ENCODE results near the gene TFEC.
A peak's percentile ranks its signal among the peaks of the same experiment; 100 is the strongest.

TFEC gene

GRCh38 chr7:115920367-115920766, 110.2 kb downstream of the TFEC start:
- no peak for DNase-seq

GRCh38 chr7:115914951-115915350, 115.6 kb downstream of the TFEC start:
- DNase-seq, result no peak

DNA sequence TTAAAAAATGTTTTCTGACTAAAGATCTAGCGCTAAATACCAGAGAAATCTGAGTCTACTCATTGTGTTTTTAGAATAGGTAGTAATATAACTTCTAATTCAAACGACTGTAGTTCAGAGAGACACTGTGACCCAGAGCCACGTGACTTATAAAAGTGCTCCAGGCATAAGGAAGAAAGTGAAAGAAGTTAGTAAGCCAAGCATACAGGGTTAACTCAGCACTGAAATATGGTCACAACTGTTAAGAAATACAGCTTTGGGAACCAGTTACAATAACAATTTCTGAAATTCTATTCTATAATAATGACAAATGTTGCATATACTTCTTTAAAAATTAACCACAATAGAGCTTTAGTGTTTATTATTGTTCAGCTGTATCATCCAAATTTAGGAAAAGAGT, 119.1 kb downstream of the TFEC start:
- DNase-seq, result no peak

DNA sequence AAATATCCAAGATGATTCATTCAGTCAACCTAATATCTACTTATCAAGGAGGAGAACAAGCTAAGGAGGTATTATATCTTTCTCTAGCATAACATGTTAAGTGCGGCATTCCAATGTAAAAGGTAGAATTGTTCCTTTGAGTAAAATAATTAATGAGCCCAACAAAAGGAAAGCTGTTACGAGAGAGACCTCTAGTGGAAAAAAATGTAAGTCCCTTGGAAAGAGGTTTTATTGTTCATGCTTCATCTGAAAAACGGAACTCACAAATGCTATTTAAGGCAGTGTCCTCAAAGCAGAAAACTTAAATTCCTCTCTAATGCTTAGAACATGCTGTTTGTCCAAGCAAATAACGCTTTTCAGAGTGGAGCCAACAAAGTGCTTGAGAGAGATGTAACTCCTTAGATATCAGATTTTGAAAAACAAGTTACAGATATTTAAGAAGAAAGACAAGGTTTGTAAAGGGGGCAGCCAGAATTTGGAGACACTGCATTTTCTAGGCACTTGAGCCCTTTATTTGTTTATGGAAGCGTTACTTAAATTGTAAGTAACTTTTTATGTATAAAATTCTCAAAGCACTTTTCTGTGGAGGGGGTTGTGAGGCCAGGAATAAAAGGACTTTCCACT, 119.9 kb downstream of the TFEC start:
- DNase-seq, result peak in 1 of 2 donors; percentile 28

DNA sequence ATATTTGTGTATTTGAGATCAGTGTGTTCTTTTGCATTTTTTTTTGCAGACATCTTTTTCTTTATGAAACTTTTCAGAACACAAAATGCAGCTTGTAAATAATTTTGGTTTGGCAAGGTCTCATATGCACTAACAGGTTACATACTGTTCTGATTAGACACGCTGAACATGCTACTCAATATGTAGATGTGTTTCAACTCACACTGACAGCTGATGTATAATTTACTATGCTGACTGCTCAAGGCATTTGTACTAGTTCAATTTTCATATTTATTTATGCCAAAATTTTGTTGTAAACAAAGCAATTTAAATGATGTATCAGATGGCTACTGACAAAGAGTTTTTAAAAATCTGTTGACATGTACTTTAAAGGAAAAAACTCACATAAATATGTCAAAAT, 123.8 kb downstream of the TFEC start:
- no peak for DNase-seq

DNA sequence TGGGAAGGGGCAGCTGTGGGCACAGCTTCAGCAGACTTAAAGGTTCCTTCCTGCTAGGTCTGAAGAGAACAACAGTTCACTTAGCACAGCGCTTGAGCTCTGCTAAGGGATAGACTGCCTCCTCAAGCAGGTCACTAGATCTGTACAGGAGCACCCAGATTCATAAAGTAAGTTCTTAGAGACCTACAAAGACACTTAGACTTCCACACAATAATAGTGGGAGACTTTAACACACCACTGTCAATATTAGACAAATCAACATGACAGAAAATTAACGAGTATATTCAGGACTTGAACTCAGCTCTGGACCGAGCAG, 140.9 kb downstream of the TFEC start:
- DNase-seq, result no peak

- no peak for DNase-seq
Measured at GRCh38 chr7:115888981-115889668, 141.4 kb downstream of the TFEC start.

GRCh38 chr7:115885550-115885949, 145.0 kb downstream of the TFEC start:
- DNase-seq, result no peak
